HepG2 (cell line): Measurements from ENCODE around the gene SNED1. TPM values are rescaled to one million over a fixed set of nuclear protein-coding genes. Genes with fewer than 3 reads are reported as not detected.

Experiments used
- ATAC-seq: fragments of 200-7000 bp; cut with Tn5 transposase; 3 replicates; pipeline ENCODE4 v1.9.1; 2020; ENCODE audit warnings: mild to moderate bottlenecking, moderate library complexity
- BruUV-seq: library from RNA; stranded (reverse); fragments of 400-500 nt; replicated peaks from 2 replicates; lab custom pipeline; 2021; lab: Mats Ljungman, UMichigan
- CTCF ChIA-PET: fragments of 300-600 bp; formaldehyde crosslinking; extraction: SDS; loops from one replicate; lab custom pipeline; 2021; ENCODE audit warnings: low total read pairs, inconsistent platforms, low intra/inter-chr PET ratio; lab: Yijun Ruan, JAX
- POLR2A ChIA-PET: fragments of 350-600 bp; sonication (Branson Sonifier 250); formaldehyde crosslinking; loops from one replicate; lab custom pipeline; 2020; ENCODE audit warnings: antibody characterized with exemption, inconsistent platforms; lab: Yijun Ruan, JAX
- DNase-seq: peaks from one replicate; pipeline ENCODE4 v3.0.0-alpha.2; 2015; ENCODE audit warnings: low spot score
- FAIRE-seq: peaks from 3 replicates; lab custom pipeline; 2011; peaks lifted over from hg19 to GRCh38; lab: Jason Lieb, UNC
- H2AFZ ChIP-seq: one replicate; pipeline ENCODE4 v1.6.1; 2011; ENCODE audit warnings: low read length, inconsistent platforms
- H3K27ac ChIP-seq: fragments of 300-600 bp; 3 replicates; pipeline ENCODE4 v1.8.0; 2011; ENCODE audit warnings: mixed run types, mild to moderate bottlenecking, mixed read lengths, low read length, inconsistent platforms; ENCODE audit not compliant: insufficient read depth; ENCODE audit errors: extremely low read length
- H3K27me3 ChIP-seq, 2 experiments: fragments of 200-600 bp in 1 of 2; 2 replicates in 1 of 2; 3 replicates in 1 of 2; pipeline versions ENCODE4 v1.6.0 to v1.8.0; 2011; ENCODE audit warnings: low read length in 2 of 2, mild to moderate bottlenecking in 2 of 2, moderate library complexity in 2 of 2, inconsistent platforms in 1 of 2; ENCODE audit not compliant: insufficient read depth in 2 of 2, control insufficient read depth in 1 of 2
- H3K36me3 ChIP-seq, 2 experiments: fragments of 200-600 bp in 1 of 2; replicated peaks in 1 of 2; 2 replicates in 1 of 2; 3 replicates in 1 of 2; pipeline versions ENCODE4 v1.5.1 to v1.8.0; 2011; ENCODE audit warnings: low read length in 2 of 2, inconsistent platforms in 1 of 2; ENCODE audit not compliant: insufficient read depth in 2 of 2, control insufficient read depth in 1 of 2
- H3K4me1 ChIP-seq: 2 replicates; pipeline ENCODE4 v1.5.1; 2012; ENCODE audit warnings: low read length, inconsistent platforms; ENCODE audit not compliant: insufficient read depth
- H3K4me2 ChIP-seq: 2 replicates; pipeline ENCODE4 v1.6.0; 2011; ENCODE audit warnings: low read depth, low read length, inconsistent platforms
- H3K4me3 ChIP-seq, 3 experiments: fragments of 200-600 bp in 1 of 3; sonication (generic), shearing (Covaris generic) in 1 of 3; replicated peaks in 1 of 3; 2 replicates each; pipeline ENCODE4 v1.5.1; 2011 to 2016; ENCODE audit warnings: low read length in 3 of 3, inconsistent platforms in 2 of 3, low read depth in 2 of 3, mild to moderate bottlenecking in 2 of 3, control low read depth in 1 of 3, mixed read lengths in 1 of 3; ENCODE audit not compliant: insufficient read depth in 1 of 3
- H3K79me2 ChIP-seq: one replicate; pipeline ENCODE4 v1.6.1; 2011; ENCODE audit warnings: low read length, inconsistent platforms; ENCODE audit not compliant: insufficient read depth
- H3K9ac ChIP-seq: 2 replicates; pipeline ENCODE4 v1.6.0; 2011; ENCODE audit warnings: mild to moderate bottlenecking, low read depth, low read length, inconsistent platforms; ENCODE audit not compliant: insufficient read depth
- H3K9me3 ChIP-seq: 2 replicates; pipeline ENCODE4 v1.5.1; 2012; ENCODE audit warnings: mild to moderate bottlenecking, low read length
- H4K20me1 ChIP-seq: 2 replicates; pipeline ENCODE4 v1.6.0; 2011; ENCODE audit warnings: inconsistent platforms, mild to moderate bottlenecking, low read length, moderate library complexity; ENCODE audit not compliant: insufficient read depth
- ARID4A ChIP-seq: sonication (generic); formaldehyde crosslinking; IDR thresholded peaks from 2 replicates; pipeline ENCODE4 v1.5.0; 2020; ENCODE audit warnings: mild to moderate bottlenecking, missing genetic modification reagents, borderline replicate concordance
- GPN1 ChIP-seq: sonication (generic); formaldehyde crosslinking; IDR thresholded peaks from 2 replicates; pipeline ENCODE4 v1.5.1; 2020; ENCODE audit warnings: missing genetic modification reagents, borderline replicate concordance
- PRPF4 ChIP-seq: fragments of 200-400 bp; formaldehyde crosslinking; IDR thresholded peaks from 2 replicates; pipeline ENCODE4 v1.6.1; 2016; ENCODE audit warnings: low read length, low read depth; ENCODE audit not compliant: poor library complexity, severe bottlenecking
- SALL2 ChIP-seq: sonication (generic); formaldehyde crosslinking; IDR thresholded peaks from 2 replicates; pipeline ENCODE4 v1.8.1; 2023; ENCODE audit warnings: mild to moderate bottlenecking, missing genetic modification reagents, inconsistent platforms
- SMARCC2 ChIP-seq: fragments of 450-650 bp; IDR thresholded peaks from 2 replicates; pipeline ENCODE4 v1.6.1; 2017; ENCODE audit warnings: antibody characterized with exemption, mild to moderate bottlenecking
- ZBTB38 ChIP-seq: sonication (generic); formaldehyde crosslinking; IDR thresholded peaks from 2 replicates; pipeline ENCODE4 v1.5.1; 2020; ENCODE audit warnings: mild to moderate bottlenecking, missing genetic modification reagents
- ZFP82 ChIP-seq: sonication (generic); formaldehyde crosslinking; IDR thresholded peaks from 2 replicates; pipeline ENCODE4 v1.5.1; 2020; ENCODE audit warnings: mild to moderate bottlenecking, missing genetic modification reagents, borderline replicate concordance
- ZNF687 ChIP-seq: sonication (generic); formaldehyde crosslinking; IDR thresholded peaks from 2 replicates; pipeline ENCODE4 v1.5.1; 2020; ENCODE audit warnings: mild to moderate bottlenecking, missing genetic modification reagents, moderate library complexity
- ZNF737 ChIP-seq: sonication (generic); formaldehyde crosslinking; IDR thresholded peaks from 2 replicates; pipeline ENCODE4 v1.5.0; 2020; ENCODE audit warnings: missing genetic modification reagents, mild to moderate bottlenecking, borderline replicate concordance
- WGBS: methylation state at CpG from one replicate; pipeline ENCODE4 v1.1.6; 2017; ENCODE audit warnings: low lambda C conversion rate; 5-methylcytosine and 5-hydroxymethylcytosine counted together
- in situ Hi-C: cut with HindIII; loops from 2 replicates; pipeline ENCODE4 v1.10.0; 2017; ENCODE audit warnings: low pct_unique_long_range_greater_than_20kb; ENCODE audit not compliant: extremely low pct_ligation_motif_present
- intact Hi-C: fragments of 100-400 bp; cut with micrococcal nuclease; formaldehyde crosslinking; loops from one replicate; pipeline ENCODE4 v1.10.0; 2022; ENCODE audit not compliant: unreplicated experiment
- polyA plus RNA-seq, 8 experiments: library from polyadenylated mRNA; depleted of rRNA in 3 of 8; stranded (reverse) in 7 of 8; unstranded in 1 of 8; fragments of >200 nt; fragmentation: Illumina TruSeq in 4 of 8; extraction: Trizol in 4 of 8; gene quantifications; 2 replicates each; pipeline versions ENCODE4 v1.2.1 to v1.2.3, GENCODE V29; 2011 to 2016; ENCODE audit warnings: low read depth in 4 of 8, missing spikeins in 1 of 8, mixed read lengths in 1 of 8; ENCODE audit not compliant: insufficient read depth in 1 of 8
- total RNA-seq, 5 experiments: library from RNA; depleted of rRNA; stranded (reverse); fragments of >200 nt; fragmentation: Illumina TruSeq; extraction: Trizol; gene quantifications; 2 replicates each; pipeline ENCODE4 v1.2.3, GENCODE V29; 2016; ENCODE audit warnings: low read depth in 1 of 5

Gene SNED1
- total and polyA plus RNA-seq, 2 of the 13 experiments (the other 11 are each of a cell fraction or from before 2014, with no cell fraction given), result 0.15 to 0.65 TPM

GRCh38 chr2:241091734-241092445 is 93.5 kb downstream of the SNED1 start:
- WGBS, result 94% methylated on average over 22 of the region's 22 CpGs
- TF ChIP-seq GPN1 (no peak), ZNF737 (CRISPR knock-in tag) (no peak), ARID4A (CRISPR knock-in tag) (no peak), PRPF4 (peak; percentile 41), ZFP82 (CRISPR knock-in tag) (0 out of 2 replicates have a peak, but pooled peaks have one; percentile 5), ZBTB38 (CRISPR knock-in tag) (0 out of 2 replicates have a peak, but pooled peaks have one; percentile 13), ZNF687 (CRISPR knock-in tag) (peak; percentile 23; the same call in 1 of the 2 replicates), SMARCC2 (no peak), SALL2 (CRISPR knock-in tag) (no peak)
- TF ChIP-seq, all 625 proteins: peak for 4
- peaks cover 2% of the 10 kb centered on the region for H3K79me2 ChIP-seq
- DNase-seq (no peak), FAIRE-seq (no peak), ATAC-seq (no peak)
- intact Hi-C loops (loop anchor here (5.0 kb wide), 1 partner anchor 130 kb away; no protein-coding TSS in a partner anchor), in situ Hi-C loops (loop anchor here (5.0 kb wide), 1 partner anchor 125 kb away; no protein-coding TSS in a partner anchor)
- H3K4me1 ChIP-seq, result peaks cover 51% of the 10 kb centered on the region
- no peaks in the 10 kb centered on the region for H3K27me3 ChIP-seq
- H4K20me1 ChIP-seq, result peaks cover 13% of the 10 kb centered on the region; the same call in 1 of the 2 replicates
- peak overlapping the region; percentile 83 for H3K27ac ChIP-seq
- H3K9ac ChIP-seq, result no peak overlapping the region
- ChIA-PET CTCF (no interaction called here), POLR2A (interaction anchor here (1.3 to 2.8 kb wide), 3 partner anchors 11 to 341 kb away, joined by 3 to 37 read pairs (median 13); partner anchors contain the start of genes MTERF4, PASK and PPP1R7)
- no peak overlapping the region for H3K4me2 ChIP-seq
- no peak overlapping the region for H3K4me3 ChIP-seq
- H3K36me3 ChIP-seq, result peaks cover 22 to 67% of the 10 kb centered on the region in 2 experiments
- H3K9me3 ChIP-seq, result no peaks in the 10 kb centered on the region
- no TSS peak for BruUV-seq
- H2AFZ ChIP-seq, result no peak overlapping the region
